ENCODE measurements around the gene PRR14.
A peak's percentile ranks its signal among the peaks of the same experiment; 100 is the strongest.
"Not testable (repeated sequence)": the region's sequence is repeated elsewhere in the genome, so short reads cannot be mapped to it uniquely, and the experiment has no call there.

The PRR14 gene

DNA sequence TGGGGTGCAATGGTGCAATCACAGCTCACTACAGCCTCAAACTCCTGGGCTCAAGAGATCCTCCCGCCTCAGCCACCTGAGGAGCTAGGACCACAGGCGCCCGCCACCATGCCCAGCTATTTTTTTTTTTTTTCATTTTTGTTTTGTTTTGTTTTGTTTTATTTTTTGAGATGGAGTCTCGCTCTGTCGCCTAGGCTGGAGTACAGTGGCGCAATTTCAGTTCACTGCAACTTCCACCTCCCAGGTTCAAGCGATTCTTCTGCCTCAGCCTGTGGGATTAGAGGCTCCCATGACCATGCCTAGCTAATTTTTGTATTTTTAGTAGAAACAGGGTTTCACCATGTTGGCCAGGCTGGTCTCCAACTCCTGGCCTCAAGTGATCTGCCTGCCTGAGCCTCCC is 18.3 kb upstream of the PRR14 start:
- DNase-seq (ENCODE audit: low read depth), result not testable (repeated sequence)

DNA sequence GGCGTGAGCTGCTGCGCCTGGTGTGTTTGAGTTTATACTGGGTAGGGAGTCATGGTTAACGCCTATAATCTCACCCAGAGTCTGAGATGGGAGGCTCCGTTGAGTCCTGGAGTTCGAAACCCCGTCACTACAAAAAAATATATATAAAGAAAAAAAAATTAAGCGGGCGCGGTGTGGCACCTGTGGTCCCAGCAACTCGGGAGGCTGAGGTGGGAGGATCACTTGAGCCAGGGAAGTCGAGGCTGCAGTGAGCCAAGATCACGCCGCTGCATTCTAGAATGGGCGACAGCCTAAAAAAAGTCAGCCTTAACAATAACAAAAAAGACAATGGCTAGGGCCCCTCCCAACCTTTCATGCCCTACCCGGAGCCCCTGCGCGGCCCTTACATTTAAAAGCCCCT is 17.2 kb upstream of the PRR14 start:
- no peak for DNase-seq (ENCODE audit: low read depth)

DNA sequence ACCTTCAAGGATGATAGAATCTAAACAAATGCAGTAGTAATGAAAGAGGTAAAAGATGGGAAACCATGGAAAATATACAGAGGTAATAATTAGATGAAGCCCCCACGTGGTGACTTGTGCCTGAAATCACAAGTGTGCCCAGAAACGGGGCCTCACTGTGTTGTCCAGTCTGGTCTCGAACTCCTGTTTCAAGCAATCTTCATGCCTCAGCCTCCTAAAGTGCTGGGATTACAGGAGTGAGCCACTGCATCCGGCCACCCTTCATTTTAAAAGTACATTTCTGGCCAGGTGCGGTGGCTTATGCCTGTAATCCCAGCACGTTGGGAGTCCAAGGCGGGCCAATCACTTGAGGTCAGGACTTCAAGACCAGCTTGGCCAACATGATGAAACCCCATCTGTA is 14.2 kb upstream of the PRR14 start:
- DNase-seq (ENCODE audit: low read depth), result no peak

DNA sequence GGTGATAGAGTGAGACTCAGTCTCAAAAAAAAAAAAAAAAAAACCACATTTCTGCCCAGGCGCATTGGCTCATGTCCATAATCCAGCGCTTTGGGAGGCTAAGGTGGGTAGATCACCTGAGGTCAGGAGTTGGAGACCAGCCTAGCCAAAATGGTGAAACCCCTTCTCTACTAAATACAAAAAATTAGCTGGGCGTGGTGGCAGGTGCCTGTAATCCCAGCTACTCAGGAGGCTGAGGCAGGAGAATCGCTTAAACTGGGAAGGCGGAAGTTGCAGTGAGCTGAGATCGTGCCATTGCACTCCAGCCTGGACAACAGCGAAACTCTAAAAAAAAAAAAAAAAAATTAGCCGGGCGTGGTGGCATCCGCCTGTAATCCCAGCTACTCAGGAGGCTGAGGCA is 13.6 kb upstream of the PRR14 start:
- DNase-seq (ENCODE audit: low read depth), result not testable (repeated sequence)

DNA sequence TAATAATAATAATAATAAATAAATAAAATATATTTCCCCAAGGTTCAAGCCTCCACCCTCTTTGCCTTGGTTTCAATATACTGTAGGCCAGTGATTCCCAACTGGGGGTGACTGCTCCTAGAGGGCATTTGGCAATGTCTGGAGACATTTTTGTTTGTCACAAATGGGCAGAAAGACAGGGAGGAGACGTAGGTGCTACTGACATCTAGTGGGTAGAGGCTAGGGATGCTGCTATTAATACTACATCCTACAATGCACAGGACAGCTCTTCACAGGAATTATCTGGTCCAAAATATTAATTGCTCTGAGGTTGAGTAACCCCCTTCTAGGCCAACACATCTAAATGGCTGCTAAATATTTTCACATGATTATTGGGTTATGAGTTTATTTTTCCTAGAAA is 12.8 kb upstream of the PRR14 start:
- DNase-seq (ENCODE audit: low read depth), result peak; percentile 49

DNA sequence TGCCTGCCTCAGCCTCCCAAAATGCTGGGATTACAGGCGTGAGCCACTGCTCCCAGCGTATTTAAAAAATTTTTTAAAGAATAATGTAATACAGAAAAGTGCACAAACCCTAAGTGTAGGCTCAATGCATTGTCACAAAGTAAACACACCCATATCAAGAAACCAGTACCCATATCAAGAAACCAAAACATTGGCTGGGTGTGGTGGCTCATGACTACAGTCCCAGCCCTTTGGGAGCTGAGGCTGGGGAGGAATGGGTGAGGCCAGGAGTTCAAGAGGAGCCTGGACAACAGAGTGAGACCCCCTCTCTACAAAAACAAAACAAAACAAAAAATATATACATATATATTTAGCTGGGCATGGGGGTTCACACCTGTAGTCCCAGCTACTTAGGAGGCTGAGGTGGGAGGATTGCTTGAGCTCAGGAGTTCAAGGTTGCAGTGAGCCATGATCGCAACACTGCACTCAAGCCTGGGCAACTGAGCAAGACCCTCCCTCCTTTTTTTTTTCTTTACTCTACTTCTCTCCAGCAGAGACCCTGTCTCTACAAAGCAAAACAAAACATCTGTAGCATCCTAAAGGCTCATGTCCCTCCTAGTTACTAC is 9.3 kb upstream of the PRR14 start:
- DNase-seq (ENCODE audit: low read depth), result no peak

DNA sequence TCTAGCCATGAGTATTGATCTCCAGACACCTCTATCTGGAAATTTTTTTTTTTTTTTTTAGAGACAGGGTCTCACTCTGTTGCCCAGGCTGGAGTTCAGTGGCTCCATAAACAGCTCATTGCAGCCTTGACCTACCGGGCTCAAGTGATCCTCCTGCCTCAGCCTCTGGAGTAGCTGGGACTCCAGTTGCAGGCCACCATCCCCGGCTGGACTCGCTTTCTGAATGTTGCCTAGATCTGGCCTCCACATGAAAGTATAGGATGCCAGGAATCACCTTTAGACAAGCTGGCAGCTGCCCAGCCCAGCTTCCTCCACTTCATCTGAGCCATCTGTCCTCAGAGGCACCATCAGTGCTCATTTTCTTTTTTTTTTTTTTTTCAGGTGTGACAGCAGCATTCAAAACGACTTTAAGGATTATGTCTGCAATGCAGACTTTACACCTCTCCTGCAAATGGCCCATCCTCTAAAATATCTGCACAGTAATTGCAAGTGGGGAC is 6.4 kb upstream of the PRR14 start:
- DNase-seq (ENCODE audit: low read depth), result no peak

DNA sequence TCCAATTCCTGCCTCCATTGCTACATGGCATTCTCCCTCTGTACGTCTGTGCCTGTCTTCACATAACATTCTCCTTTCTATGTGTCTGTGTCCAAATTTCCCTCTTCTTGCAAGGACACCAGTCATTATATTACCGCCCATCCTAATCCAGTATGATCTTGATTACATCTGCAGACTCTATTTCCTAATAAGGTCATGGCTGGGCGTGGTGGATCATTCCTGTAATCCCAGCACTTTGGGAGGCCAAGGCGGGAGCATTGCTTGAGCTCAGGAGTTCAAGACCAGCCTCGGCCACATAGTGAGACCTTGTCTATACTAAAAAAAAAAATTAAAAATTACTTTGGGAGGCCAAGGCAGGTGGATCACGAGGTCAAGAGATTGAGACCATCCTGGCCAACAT is 5.0 kb upstream of the PRR14 start:
- DNase-seq (ENCODE audit: low read depth), result no peak

DNA sequence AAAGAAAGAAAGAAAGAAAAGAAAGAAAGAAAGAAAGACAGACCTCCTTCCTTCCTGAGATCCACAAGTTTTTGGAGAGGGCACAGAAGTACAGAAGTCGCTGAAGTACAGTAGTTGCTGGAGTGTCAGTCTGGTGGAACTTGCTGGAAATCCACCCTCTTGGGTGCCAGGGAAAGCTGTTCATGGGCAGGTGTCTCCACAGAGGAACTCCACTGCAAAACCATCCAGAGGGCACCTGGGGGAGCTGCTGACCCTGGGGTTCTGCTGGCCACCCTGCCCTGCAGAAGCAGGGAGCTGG is 3.5 kb upstream of the PRR14 start:
- no peak for DNase-seq (ENCODE audit: low read depth)

DNA sequence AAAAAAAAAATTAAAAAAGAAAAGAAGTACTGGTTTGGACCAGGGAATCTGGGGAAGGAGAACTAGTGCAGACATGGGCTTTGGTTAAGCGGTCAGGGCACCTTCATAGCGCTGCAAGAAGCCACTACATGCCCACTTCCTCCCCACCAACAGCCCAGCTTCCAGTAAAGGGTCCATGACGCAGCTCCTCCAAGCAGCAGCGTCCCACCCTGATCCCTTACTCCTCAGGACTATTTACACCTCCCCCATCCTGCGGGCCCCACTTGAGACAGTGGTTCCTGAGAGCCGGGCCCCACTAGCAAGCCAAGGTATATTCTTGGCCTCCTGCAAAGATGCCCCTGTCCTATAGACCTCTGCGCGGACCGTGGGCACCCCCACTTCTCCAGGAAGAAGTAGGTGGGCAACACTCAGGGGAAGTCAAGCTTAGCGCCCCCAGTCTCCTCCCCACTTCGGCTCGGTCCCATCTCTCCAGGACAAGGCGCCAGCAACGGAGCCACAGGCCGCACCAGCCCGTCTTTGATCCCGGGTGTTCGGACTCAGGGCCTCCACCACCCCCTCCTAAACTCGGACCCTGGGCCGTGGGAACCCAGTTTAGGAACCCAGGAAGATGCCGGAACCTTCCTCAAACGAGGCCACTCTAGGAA is 913 bp upstream of the PRR14 start:
- no peak for DNase-seq (ENCODE audit: low read depth)

DNA sequence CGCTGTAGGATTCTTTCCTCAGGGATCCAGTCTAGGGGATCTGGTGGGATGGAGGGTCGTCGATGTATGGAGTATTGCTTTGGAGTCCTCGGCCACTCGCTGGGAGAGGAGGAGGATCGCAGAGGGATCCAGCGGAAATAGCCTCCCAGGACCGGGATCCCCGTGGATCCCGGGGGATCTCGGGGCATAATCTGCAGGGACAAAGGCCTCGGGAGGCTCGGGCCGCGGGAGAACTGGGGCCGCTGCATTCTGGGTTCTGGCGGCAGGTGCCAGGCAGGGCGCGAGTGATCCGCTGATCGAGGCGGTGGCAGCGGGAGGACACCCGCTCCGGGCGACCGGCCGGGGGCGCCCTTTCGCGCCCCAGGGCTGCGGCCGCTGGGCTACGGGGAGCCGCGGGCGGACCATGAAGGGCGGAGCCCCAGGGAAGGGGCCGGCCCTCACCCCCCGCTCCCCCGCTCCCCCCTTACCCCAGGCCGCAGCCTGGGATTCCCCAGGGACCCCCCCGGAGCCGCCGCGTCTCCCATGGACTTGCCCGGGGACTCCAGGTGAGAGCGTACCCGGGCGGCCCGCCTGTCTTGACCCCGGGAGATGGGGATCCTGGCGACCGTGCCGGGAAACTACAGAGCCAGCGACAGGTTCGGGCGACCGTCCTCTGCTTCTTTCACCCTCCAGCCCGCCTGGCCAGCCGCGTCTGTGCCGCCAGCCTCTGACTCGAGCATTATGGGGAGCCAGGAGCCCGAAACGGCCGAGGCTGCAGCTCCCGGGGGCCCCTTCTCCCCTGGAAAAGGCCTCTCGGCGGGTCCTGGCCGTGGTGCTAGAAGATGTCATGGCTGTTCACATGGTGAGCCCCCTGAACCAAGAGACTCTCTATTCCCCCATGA is 604 bp downstream of the PRR14 start:
- peak; percentile 74 for DNase-seq (ENCODE audit: low read depth)

DNA sequence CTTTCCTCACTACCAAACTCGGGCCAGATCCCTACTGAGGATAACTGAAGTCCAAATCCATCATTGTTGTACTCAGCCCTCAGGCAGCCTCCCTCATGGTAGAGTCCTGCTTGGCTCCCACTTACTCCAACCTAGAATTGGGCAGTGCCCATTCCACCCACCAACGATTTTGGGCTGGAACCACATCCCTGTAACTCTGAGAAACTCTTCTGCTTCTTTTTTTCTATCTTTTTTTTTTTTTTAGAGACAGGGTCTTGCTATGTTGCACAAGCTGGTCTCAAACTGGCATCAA is 1.2 kb downstream of the PRR14 start:
- no peak for DNase-seq (ENCODE audit: low read depth)

DNA sequence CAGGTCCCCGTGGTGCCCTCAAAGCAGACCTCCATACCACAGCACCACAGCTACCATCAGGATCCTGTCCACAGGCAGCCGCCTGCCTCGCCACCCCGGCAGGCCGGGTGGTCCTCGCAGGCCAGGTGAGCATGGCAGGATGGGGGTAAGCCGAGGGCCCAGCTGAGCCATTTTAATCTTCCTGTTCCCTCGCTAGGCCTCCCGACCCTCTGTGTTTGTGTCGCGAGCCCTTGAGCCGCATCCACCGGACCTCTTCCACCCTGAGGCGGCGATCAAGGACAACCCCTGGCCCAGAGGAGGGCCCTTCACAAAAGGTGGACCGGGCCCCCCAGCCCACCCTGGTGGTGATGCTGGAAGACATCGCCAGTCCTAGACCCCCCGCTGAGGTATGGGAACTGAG is 2.0 kb downstream of the PRR14 start:
- no peak for DNase-seq (ENCODE audit: low read depth)

DNA sequence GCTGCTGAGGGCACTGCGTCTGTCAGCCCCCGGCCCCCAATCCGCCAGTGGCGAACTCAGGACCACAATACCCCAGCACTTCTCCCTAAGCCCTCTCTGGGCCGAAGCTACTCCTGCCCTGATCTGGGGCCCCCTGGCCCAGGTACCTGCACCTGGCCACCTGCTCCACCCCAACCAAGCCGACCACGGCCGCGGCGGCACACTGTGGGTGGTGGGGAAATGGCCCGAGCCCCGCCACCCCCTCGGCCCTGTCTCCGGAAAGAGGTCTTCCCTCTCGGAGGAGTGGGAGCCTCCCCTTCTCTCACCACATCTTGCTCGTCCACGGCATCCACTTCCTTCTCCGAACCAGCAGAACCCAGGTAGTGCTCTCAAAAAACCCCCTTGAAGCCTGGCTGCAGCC is 4.1 kb downstream of the PRR14 start:
- no peak for DNase-seq (ENCODE audit: low read depth)

DNA sequence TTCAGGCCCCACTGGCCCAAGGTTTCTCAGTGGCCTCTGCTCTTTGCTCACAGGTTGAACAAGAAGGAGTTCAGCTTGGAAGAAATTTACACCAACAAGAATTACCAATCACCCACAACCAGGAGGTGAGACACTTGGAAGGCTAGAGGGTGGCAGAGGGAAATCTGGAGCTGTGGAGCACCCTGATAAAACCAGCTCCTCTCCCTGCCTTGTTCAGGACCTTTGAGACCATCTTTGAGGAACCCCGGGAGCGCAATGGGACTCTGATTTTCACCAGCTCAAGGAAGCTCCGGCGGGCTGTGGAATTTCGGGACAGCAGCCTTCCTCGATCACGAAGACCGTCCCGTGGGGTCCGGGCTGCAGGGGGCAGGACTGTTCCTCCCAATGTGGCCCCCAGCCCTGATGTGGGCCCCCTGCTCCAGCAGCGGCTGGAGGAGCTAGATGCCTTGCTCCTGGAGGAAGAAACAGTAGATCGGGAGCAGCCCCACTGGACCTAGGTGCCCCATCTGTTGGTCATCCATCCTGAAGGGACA is 5.1 kb downstream of the PRR14 start:
- DNase-seq (ENCODE audit: low read depth), result no peak

DNA sequence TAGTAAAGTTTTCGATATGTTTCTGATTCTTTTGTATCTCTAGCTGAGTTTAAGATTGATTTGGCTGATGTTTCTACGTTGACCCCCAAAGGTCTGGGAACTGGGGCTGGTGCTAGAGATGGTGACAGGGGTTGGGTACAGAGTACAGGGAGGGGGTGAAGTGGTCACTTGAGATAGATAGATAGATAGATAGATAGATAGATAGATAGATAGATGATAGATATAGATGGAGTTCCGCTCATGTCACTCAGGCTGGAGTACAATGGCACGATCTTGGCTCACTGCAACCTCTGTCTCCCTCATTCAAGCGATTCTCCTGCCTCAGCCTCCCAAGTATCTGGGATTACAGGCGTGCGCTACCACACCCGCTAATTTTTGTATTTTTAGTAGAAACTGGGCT is 5.6 kb downstream of the PRR14 start:
- no peak for DNase-seq (ENCODE audit: low read depth)

DNA sequence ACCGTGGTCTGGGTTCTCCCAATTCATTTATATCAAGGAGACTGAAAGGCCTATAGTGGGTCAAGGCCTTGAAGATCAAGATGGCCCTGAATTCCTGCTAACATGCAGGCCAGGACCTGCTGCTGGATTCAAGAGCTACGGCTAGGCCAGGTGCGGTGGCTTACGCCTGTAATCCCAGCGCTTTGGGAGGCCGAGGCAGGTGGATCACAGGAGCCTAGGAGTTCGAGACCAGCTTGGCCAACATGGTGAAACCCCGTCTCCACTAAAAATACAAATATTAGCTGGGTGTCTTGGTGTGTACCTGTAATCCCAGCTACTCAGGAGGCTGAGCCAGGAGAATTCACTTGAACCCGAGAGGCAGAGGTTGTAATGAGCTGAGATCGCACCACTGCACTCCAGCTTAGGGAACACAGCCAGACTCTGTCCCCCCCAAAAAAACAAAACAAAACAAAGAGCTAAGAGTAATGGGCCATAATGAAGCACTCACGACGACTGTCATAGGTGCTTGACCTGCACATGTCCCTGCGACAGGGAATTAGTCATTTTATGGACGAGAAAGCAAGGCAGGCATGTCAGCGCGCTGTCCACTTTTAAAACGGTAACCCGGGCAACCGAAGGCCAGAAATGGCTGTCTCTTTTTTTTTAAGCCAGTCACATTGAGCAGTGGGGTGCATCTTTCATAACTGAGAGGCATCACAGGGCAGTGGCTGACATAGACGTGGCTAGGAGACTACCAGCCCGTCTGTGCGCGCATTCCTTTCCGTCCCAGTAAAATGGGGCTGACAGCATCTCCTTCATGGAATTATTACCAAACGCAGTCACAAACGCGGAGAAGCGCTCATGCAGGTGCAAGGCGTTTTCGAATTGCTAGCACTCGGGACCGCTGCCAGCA is 6.5 kb downstream of the PRR14 start:
- no peak for DNase-seq (ENCODE audit: low read depth)

DNA sequence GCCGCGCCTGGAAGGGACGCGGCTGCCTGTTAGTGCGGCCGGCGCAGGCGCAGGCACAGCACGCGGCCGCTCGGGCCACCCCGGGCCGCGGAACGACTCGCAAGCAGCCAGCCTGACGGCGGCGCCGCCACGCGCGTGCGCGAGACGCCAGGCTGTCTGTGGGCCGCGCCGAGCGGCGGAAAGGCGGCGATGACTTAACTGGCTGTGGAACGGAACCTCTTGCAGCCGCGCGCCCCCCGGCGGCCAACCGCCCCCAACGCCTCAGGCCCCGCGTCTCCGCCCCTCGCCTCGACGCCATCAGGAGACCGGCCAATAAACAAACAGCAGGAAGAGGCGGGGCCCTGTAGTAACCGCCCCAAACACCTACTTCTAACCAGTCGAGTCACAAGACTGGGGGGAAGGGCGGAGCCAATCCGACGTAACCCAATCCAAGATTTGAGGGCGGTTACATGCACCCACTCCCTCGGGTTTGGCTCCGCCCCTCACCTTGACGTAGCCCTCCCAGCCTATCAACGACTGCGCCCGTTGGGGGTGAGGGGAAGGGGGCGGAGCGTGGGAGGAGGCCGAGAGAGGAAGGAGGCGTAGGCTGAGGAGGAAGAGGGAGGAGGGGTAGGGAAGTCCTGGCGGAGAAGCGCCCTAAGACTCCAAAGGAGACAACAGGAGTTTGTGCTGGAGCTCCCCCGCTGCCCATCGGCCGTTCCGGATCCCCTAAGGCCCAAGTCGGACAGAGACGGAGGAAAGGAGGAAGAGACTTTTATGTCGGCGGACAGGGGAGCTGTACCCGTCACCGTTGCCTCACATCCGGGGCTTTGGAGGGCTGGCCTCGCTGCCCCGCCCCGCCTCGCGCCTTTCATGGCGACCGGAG is 7.3 kb downstream of the PRR14 start, which contains the start of gene FBRS:
Gene FBRS (plus strand): TSS at position 566 of the 865 bp plus-strand sequence. CDS start 1,088 bp downstream, outside the sequence.
- peak; percentile 100 for DNase-seq (ENCODE audit: low read depth)

DNA sequence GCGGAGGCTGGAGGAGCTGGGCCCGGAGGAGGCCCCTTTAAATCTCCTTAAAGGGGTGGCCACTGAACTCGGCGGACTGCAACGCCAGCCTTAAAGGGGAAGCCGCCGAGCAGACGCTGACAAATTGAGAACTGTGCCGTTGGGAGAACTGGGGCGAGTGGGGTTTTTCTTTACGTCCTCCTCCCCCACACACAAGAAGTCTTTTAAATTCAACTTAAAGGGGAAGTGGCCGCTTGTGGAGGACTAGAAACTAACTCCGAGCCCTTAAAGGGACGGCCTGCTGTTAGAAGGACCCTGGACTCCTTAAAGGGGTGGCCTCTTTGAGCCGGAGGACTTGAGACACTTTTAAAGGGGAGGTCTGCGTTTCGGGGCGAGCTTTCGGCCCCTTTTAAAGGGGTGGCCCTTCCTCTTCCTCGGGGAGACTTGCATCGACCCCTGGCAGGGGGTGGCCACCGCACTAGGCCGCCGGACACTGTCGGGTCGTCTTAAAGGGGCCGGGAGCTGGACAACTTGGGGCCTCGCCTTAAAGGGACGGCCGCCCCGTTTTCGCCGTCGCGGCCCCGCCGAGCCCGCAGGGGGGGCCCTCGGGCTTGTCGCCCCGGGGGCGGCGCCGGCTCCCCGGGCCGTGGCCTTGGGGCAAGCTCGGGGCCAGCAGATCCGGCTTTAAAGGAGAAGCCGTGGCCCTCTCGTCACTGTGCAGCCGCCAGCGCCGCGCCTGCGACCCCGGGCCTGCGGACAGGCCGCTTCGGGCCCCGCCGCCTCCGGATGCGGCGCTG is 8.2 kb downstream of the PRR14 start:
- peak; percentile 98 for DNase-seq (ENCODE audit: low read depth)

Data from fibroblast of gingiva (primary cell).